SU-DHL-6 (cell line): ENCODE results near the gene SMURF2.

Experiments
- EZH2phosphoT487 ChIP-seq: fragments of 200-600 bp; sonication (generic), shearing (Covaris generic); conservative IDR thresholded peaks from 2 replicates; pipeline ENCODE4 v1.6.1; 2018; ENCODE audit warnings: mild to moderate bottlenecking, antibody characterized with exemption, low read length, moderate library complexity, mixed read lengths
- TF ChIP-seq, protein P1 (sequence below): fragments of 200-600 bp; sonication (generic); IDR thresholded peaks from one replicate; pipeline ENCODE4 v1.5.1; 2017; ENCODE audit warnings: antibody characterized with exemption, mild to moderate bottlenecking, low read length, moderate library complexity; ENCODE audit not compliant: insufficient read depth, poor library complexity, severe bottlenecking

DNA sequence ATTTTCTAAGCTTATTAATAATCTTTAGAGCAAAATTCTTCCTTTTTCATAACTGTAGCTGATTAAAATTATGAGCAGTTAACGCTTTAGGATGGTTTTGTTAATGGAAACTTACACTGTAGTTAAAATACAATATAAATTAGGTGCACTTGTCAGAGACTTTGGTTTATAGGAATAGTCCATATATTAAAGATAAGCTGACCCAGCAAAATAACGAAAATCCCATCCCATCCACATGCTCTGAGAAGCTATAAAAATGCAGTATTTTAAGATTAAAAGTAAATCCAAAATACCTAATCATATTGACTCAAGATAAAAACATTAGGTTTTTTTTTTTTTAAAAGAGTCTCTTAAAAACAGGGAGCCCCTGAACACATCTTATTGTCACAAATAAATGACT, 117.4 kb downstream of the SMURF2 start:
- TF ChIP-seq, protein P1, sequence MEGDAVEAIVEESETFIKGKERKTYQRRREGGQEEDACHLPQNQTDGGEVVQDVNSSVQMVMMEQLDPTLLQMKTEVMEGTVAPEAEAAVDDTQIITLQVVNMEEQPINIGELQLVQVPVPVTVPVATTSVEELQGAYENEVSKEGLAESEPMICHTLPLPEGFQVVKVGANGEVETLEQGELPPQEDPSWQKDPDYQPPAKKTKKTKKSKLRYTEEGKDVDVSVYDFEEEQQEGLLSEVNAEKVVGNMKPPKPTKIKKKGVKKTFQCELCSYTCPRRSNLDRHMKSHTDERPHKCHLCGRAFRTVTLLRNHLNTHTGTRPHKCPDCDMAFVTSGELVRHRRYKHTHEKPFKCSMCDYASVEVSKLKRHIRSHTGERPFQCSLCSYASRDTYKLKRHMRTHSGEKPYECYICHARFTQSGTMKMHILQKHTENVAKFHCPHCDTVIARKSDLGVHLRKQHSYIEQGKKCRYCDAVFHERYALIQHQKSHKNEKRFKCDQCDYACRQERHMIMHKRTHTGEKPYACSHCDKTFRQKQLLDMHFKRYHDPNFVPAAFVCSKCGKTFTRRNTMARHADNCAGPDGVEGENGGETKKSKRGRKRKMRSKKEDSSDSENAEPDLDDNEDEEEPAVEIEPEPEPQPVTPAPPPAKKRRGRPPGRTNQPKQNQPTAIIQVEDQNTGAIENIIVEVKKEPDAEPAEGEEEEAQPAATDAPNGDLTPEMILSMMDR, result no peak
- TF ChIP-seq EZH2phosphoT487, result no peak
